Measurements from ENCODE around the gene CEACAM1. TPM values are rescaled to one million over a fixed set of nuclear protein-coding genes. Genes with fewer than 3 reads are reported as not detected.
A peak's percentile ranks its signal among the peaks of the same experiment; 100 is the strongest.

The CEACAM1 gene
- total and polyA plus RNA-seq, 5 donors from 2014 or later, result 4.0 to 7.0 (median 5.1) TPM

DNA sequence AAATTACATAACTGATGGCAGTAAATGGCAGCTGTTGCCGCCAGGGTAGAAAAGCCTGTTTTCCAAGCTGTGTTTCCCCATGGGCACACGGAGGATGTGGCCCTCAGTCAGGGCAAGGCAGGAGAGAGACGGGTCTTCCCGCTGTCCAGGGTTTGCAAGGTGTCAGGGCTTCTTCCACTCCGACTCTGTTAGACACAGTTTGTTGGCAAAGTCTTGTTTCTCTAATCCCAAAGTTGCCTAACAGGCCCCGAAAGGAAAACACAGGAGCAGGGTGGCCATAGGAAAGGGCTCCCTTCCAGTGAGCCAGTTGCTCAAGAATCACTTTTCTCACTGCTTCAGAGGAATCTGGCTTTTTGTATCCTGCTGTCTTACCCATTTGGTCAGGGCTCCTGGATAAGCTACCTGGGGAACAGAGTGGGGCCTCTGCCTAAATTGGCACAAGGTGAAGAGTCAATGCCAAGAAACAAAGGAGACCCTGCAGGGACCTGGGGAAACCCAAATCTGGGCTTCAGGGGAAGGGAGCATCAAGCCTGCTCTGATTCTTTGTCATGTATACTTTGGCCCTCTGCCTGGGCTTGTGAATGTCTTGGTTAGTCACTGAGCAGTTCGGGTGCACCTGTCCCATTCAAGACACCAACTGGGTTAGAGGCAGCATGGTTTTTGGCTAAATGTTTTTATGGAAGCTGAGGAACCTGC is 56.6 kb downstream of the CEACAM1 start:
- Mint-ChIP-seq H3K9me3 (no peaks in the 10 kb centered on the region), H3K36me3 (no peaks in the 10 kb centered on the region)

DNA sequence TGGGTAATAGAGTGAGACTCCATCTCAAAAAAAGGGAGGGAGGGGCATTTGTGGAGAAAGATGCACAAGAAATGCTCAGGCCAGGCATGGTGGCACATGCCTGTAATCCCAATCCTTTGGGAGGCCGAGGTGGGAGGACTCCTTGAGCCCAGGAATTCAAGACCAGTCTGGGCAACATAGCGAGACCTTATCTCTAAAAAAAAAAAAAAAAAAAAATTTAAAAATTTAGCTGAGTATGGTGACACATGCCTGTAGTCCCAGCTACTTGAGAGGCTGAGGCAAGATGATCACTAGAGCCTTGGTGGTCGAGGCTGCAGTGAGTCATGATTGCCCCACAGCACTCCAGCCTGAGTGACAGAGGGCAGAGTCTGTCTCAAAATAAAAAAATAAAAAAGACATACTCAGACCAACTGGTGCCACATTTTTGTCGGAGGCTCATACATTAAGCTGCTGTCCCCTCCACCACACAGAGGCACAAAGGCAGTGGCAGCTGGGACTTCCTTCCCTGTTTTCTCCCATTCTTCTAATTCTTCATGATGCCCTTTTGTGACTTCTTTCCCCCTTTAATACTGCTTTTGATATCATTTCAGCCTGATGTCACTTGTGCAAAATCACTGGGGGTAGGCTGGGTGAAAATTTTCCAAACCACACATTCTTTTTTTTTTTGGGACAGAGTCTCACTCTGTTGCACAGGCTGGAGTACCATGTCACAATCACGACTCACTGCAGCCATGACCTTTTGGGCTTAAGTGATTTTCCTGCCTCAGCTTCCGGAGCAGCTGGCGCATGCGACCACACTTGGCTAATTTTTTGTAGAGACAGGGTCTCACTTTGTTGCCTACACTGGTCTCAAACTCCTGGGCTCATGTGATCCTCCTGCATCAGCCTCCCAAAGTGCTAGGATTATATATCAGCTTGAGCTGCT is 58.7 kb downstream of the CEACAM1 start:
- H3K4me1 Mint-ChIP-seq, result peaks cover 0 to 22% (median 4%) of the 10 kb centered on the region in 4 donors
- no peaks in the 10 kb centered on the region for H3K27me3 ChIP-seq (ENCODE audit: control insufficient read depth, insufficient read depth, low read length)
- H3K27me3 Mint-ChIP-seq, result peaks cover 6% of the 10 kb centered on the region
- no peaks in the 10 kb centered on the region for H3K36me3 ChIP-seq (ENCODE audit: control insufficient read depth, insufficient read depth, low read length)
- no peak overlapping the region for H3K4me3 Mint-ChIP-seq
- DNase-seq (no peak), ATAC-seq (ENCODE audit: low read depth in 2 of 2) (peak; percentile 34 to 54)
- H3K9me3 Mint-ChIP-seq, result no peaks in the 10 kb centered on the region
- no peak overlapping the region for H3K4me3 ChIP-seq (ENCODE audit: low read depth, low read length)
- H3K27ac ChIP-seq (ENCODE audit: insufficient read depth, low read length, poor library complexity, severe bottlenecking), result no peak overlapping the region
- no peaks in the 10 kb centered on the region for H3K36me3 Mint-ChIP-seq
- no peak overlapping the region for H3K27ac Mint-ChIP-seq
- H3K9me3 ChIP-seq (ENCODE audit: control insufficient read depth in 2 of 2, low read length in 2 of 2), result no peaks in the 10 kb centered on the region
- no peaks in the 10 kb centered on the region for H3K4me1 ChIP-seq (ENCODE audit: control insufficient read depth, insufficient read depth, low read length, poor library complexity, severe bottlenecking)

More for the DNA sequence above, 56.6 kb downstream of the CEACAM1 start:
- no peak for DNase-seq
- no peaks in the 10 kb centered on the region for H3K4me1 ChIP-seq (ENCODE audit: control insufficient read depth, insufficient read depth, low read length, poor library complexity, severe bottlenecking)
- no peak overlapping the region for H3K4me3 ChIP-seq (ENCODE audit: low read depth, low read length)
- peaks cover 6% of the 10 kb centered on the region for H3K27me3 Mint-ChIP-seq
- peaks cover 0 to 19% (median 2%) of the 10 kb centered on the region in 4 donors for H3K4me1 Mint-ChIP-seq
- no peaks in the 10 kb centered on the region for H3K27me3 ChIP-seq (ENCODE audit: control insufficient read depth, insufficient read depth, low read length)
- H3K27ac Mint-ChIP-seq, result no peak overlapping the region
- H3K27ac ChIP-seq (ENCODE audit: insufficient read depth, low read length, poor library complexity, severe bottlenecking), result no peak overlapping the region
- H3K4me3 Mint-ChIP-seq, result no peak overlapping the region
- H3K9me3 ChIP-seq (ENCODE audit: control insufficient read depth in 2 of 2, low read length in 2 of 2), result no peaks in the 10 kb centered on the region
- no peaks in the 10 kb centered on the region for H3K36me3 ChIP-seq (ENCODE audit: control insufficient read depth, insufficient read depth, low read length)
- no peak for ATAC-seq (ENCODE audit: low read depth in 2 of 2)

DNA sequence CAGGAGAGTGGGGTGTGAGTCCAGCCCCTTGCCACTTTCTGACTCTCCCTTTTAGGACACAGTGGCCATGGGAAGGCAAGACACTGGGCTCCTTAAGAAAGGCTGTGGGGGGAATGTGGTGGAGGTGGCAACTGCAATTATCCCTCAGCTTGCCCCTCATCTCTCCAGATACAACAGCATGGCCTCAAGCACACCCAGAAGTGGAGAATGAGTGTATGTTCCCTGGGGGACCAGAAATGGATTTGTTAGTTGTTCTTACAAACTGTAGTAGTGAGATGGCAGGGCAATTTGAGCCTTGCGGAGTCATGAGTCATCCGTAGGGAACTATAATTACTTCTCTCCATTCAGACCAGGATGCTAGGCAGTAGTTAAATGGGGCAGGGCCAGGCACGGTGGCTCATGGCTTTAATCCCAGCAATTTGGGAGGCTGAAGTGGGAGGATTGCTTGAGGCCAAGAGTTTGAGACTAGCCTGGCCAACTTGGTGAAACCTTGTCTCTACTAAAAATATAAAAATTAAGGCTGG is 59.9 kb downstream of the CEACAM1 start:
- Mint-ChIP-seq H3K4me3 (no peak overlapping the region), H3K27ac (peak overlapping the region in 1 of 3 donors; percentile 69), H3K4me1 (peaks cover 0 to 22% (median 4%) of the 10 kb centered on the region in 4 donors)

DNA sequence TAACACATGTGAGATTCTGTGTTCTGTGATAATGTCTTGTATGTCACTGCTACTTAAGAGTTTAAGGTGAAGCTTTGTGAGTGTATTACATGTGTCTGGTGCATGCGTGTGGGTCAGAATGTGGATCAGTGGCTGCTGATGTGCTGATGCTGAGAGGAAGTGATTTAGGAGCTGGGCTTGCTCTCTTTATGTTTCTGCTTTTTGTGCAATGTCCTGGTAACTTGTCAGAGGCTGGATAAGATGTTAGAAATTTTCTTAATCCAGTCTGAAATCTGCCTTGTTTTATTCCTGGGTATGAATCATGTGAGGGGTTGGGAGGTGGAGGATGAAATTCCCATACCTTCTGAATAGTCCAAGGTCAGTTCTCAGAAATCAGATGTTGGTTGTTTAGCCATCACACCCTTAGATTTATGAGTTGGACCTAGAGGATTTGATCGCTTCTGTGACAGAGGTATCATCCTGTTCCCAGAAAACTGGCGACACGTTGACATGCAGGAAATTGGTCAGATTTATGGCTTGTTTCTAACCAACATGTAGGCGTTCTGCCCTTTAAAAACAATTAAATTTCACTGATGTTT is 61.0 kb downstream of the CEACAM1 start:
- no peaks in the 10 kb centered on the region for H3K9me3 Mint-ChIP-seq
- no peaks in the 10 kb centered on the region for H3K9me3 ChIP-seq (ENCODE audit: control insufficient read depth in 2 of 2, low read length in 2 of 2)
- H3K4me1 Mint-ChIP-seq, result peaks cover 0 to 17% (median 5%) of the 10 kb centered on the region in 4 donors
- DNase-seq (peak in 1 of 3 donors; percentile 50), ATAC-seq (ENCODE audit: low read depth in 2 of 2) (no peak)
- H3K4me3 ChIP-seq (ENCODE audit: low read depth, low read length), result no peak overlapping the region
- no peaks in the 10 kb centered on the region for H3K27me3 ChIP-seq (ENCODE audit: control insufficient read depth, insufficient read depth, low read length)
- no peak overlapping the region for H3K4me3 Mint-ChIP-seq
- H3K27ac Mint-ChIP-seq, result peak overlapping the region in 2 of 3 donors; percentile 2 to 27
- H3K27me3 Mint-ChIP-seq, result no peaks in the 10 kb centered on the region
- H3K36me3 Mint-ChIP-seq, result no peaks in the 10 kb centered on the region
- H3K4me1 ChIP-seq (ENCODE audit: control insufficient read depth, insufficient read depth, low read length, poor library complexity, severe bottlenecking), result no peaks in the 10 kb centered on the region
- no peaks in the 10 kb centered on the region for H3K36me3 ChIP-seq (ENCODE audit: control insufficient read depth, insufficient read depth, low read length)
- no peak overlapping the region for H3K27ac ChIP-seq (ENCODE audit: insufficient read depth, low read length, poor library complexity, severe bottlenecking)

More for the DNA sequence above, 59.9 kb downstream of the CEACAM1 start:
- no peak overlapping the region for H3K27ac ChIP-seq (ENCODE audit: insufficient read depth, low read length, poor library complexity, severe bottlenecking)
- H3K4me1 ChIP-seq (ENCODE audit: control insufficient read depth, insufficient read depth, low read length, poor library complexity, severe bottlenecking), result no peaks in the 10 kb centered on the region
- no peaks in the 10 kb centered on the region for H3K9me3 ChIP-seq (ENCODE audit: control insufficient read depth in 2 of 2, low read length in 2 of 2)
- H3K27me3 Mint-ChIP-seq, result peaks cover 6% of the 10 kb centered on the region
- H3K9me3 Mint-ChIP-seq, result no peaks in the 10 kb centered on the region
- H3K4me3 ChIP-seq (ENCODE audit: low read depth, low read length), result no peak overlapping the region
- no peaks in the 10 kb centered on the region for H3K27me3 ChIP-seq (ENCODE audit: control insufficient read depth, insufficient read depth, low read length)
- ATAC-seq (ENCODE audit: low read depth in 2 of 2) (no peak), DNase-seq (no peak)
- H3K36me3 ChIP-seq (ENCODE audit: control insufficient read depth, insufficient read depth, low read length), result no peaks in the 10 kb centered on the region
- no peaks in the 10 kb centered on the region for H3K36me3 Mint-ChIP-seq

DNA sequence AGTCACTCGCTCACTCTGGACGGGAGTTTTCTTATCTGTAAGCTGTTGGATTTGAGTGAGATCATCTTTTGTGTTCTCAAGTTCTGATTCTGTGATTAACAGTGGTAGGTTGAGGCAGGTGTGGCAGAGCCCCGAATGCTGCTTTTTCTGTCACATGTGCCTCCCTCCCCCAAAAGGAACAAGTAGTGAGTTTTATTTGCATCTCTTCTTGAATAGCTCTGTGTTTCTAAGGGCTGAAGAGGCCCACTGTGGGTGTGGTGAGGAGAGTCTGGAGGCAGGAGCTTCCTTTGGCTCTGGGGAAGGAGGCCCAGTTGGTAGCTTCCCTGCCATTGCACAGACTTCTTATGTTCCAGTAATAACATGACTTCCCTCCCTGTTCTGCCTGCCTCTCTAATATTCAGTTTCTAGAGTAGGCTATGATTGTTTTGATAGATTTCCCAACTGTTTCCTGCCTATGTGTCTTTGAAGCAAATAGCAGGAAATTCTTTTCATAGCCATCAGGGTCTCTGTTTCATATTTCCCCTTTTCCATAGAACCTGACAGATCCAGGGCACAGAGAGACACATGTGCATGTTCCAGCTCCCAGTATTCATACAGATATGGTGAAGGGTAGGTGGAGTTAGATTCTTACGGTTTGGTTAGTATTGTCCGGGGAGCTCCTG is 61.6 kb downstream of the CEACAM1 start:
- no peak for ATAC-seq (ENCODE audit: low read depth in 2 of 2)
- Histone ChIP-seq H3K27ac (ENCODE audit: insufficient read depth, low read length, poor library complexity, severe bottlenecking) (no peak overlapping the region), H3K36me3 (ENCODE audit: control insufficient read depth, insufficient read depth, low read length) (no peaks in the 10 kb centered on the region)

DNA sequence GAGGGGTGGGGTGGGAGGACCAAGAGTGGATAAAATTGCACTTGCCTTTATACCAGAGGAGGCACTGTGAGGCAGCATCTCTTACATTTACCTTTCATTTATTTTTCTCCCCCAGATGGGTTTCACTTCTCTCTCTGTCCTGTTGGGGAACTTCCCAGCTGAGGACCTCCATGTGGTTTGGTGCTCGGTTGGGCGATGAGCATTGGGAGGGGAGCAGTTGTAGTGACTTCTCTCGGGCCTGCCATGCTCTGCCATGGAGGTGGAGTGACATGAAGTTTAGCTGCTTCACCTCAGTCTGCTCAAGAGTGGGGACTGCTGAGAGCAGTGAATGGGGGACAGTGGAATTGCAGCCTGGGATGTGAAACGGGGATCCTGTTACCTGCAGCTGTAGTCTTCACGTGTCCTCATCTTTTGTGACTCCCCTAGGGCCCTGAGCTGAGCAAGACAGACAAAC is 62.4 kb downstream of the CEACAM1 start:
- Histone ChIP-seq H3K36me3 (ENCODE audit: control insufficient read depth, insufficient read depth, low read length) (no peaks in the 10 kb centered on the region), H3K9me3 (ENCODE audit: control insufficient read depth in 2 of 2, low read length in 2 of 2) (no peaks in the 10 kb centered on the region), H3K4me3 (ENCODE audit: low read depth, low read length) (no peak overlapping the region), H3K27ac (ENCODE audit: insufficient read depth, low read length, poor library complexity, severe bottlenecking) (no peak overlapping the region), H3K27me3 (ENCODE audit: control insufficient read depth, insufficient read depth, low read length) (no peaks in the 10 kb centered on the region), H3K4me1 (ENCODE audit: control insufficient read depth, insufficient read depth, low read length, poor library complexity, severe bottlenecking) (no peaks in the 10 kb centered on the region)
- no peak overlapping the region for H3K4me3 Mint-ChIP-seq
- ATAC-seq (ENCODE audit: low read depth in 2 of 2) (peak; percentile 34 to 54), DNase-seq (no peak)
- H3K9me3 Mint-ChIP-seq, result no peaks in the 10 kb centered on the region
- H3K4me1 Mint-ChIP-seq, result peaks cover 0 to 17% (median 6%) of the 10 kb centered on the region in 4 donors
- H3K36me3 Mint-ChIP-seq, result no peaks in the 10 kb centered on the region
- no peaks in the 10 kb centered on the region for H3K27me3 Mint-ChIP-seq
- H3K27ac Mint-ChIP-seq, result peak overlapping the region in 2 of 3 donors; percentile 2 to 42

More for the DNA sequence above, 61.6 kb downstream of the CEACAM1 start:
- Mint-ChIP-seq H3K27me3 (no peaks in the 10 kb centered on the region), H3K9me3 (no peaks in the 10 kb centered on the region), H3K4me1 (peaks cover 0 to 17% (median 6%) of the 10 kb centered on the region in 4 donors), H3K36me3 (no peaks in the 10 kb centered on the region), H3K27ac (peak overlapping the region; percentile 2 to 48 (median 17)), H3K4me3 (no peak overlapping the region)
- no peak overlapping the region for H3K4me3 ChIP-seq (ENCODE audit: low read depth, low read length)
- H3K4me1 ChIP-seq (ENCODE audit: control insufficient read depth, insufficient read depth, low read length, poor library complexity, severe bottlenecking), result no peaks in the 10 kb centered on the region
- H3K27me3 ChIP-seq (ENCODE audit: control insufficient read depth, insufficient read depth, low read length), result no peaks in the 10 kb centered on the region
- H3K9me3 ChIP-seq (ENCODE audit: control insufficient read depth in 2 of 2, low read length in 2 of 2), result no peaks in the 10 kb centered on the region
- DNase-seq, result no peak

DNA sequence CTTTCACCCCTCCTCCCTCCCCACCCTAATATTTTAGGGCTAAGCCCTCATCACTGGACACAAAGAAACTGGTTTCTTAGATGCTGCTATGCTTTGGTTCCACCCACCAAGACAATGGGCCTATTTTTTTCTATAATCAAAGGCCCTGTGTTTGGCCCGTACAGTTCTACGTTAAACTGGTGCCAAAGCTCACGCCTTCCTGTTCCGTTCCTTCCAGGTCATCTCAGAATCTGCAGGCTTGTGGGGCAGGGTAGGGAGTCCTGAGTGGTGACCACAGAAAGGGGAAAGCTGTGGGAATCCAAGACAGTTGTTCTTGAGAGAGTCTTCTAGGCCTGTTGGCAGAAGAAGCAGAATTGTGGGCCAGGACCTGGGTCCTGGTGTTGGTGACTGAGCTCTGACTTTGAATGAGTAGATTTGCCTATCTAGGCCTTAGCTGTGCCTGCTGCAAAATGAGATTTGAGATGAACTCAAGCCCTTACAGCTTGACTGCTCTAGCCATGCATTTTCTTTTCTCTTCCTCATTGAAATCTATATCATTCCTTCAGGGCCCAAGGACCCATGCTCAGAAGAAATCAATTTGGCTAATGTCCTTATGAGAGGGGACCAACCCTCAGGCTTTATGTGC is 66.5 kb downstream of the CEACAM1 start:
- no peaks in the 10 kb centered on the region for H3K9me3 Mint-ChIP-seq
- DNase-seq (no peak), ATAC-seq (ENCODE audit: low read depth in 2 of 2) (no peak)
- H3K27me3 Mint-ChIP-seq, result no peaks in the 10 kb centered on the region
- H3K4me3 ChIP-seq (ENCODE audit: low read depth, low read length), result no peak overlapping the region
- H3K27ac ChIP-seq (ENCODE audit: insufficient read depth, low read length, poor library complexity, severe bottlenecking), result no peak overlapping the region
- H3K36me3 Mint-ChIP-seq, result no peaks in the 10 kb centered on the region
- peaks cover 0 to 9% (median 4%) of the 10 kb centered on the region in 4 donors for H3K4me1 Mint-ChIP-seq
- no peaks in the 10 kb centered on the region for H3K36me3 ChIP-seq (ENCODE audit: control insufficient read depth, insufficient read depth, low read length)
- H3K4me1 ChIP-seq (ENCODE audit: control insufficient read depth, insufficient read depth, low read length, poor library complexity, severe bottlenecking), result no peaks in the 10 kb centered on the region
- no peaks in the 10 kb centered on the region for H3K9me3 ChIP-seq (ENCODE audit: control insufficient read depth in 2 of 2, low read length in 2 of 2)
- H3K27ac Mint-ChIP-seq, result no peak overlapping the region
- no peaks in the 10 kb centered on the region for H3K27me3 ChIP-seq (ENCODE audit: control insufficient read depth, insufficient read depth, low read length)
- no peak overlapping the region for H3K4me3 Mint-ChIP-seq

Data from CD4-positive, CD25-positive, alpha-beta regulatory T cell (primary cell).